Activated T-cell treated with anti-CD3 and anti-CD28 coated beads, Interleukin-2, amount 50 U/mL, for 48 hours (primary cell): ENCODE measurements around the gene FTCD.
A peak's percentile ranks its signal among the peaks of the same experiment; 100 is the strongest.
"Not testable (repeated sequence)": the region's sequence is repeated elsewhere in the genome, so short reads cannot be mapped to it uniquely, and the experiment has no call there.

Experiments used
- DNase-seq, 2 experiments: peaks; one replicate each; pipeline ENCODE4 v3.0.0-alpha.2; 2020

Gene FTCD

GRCh38 chr21:46151989-46152926 lies 3.1 kb downstream of the FTCD start:
- peak; percentile 8 to 10 for DNase-seq

GRCh38 chr21:46151261-46151988 lies 4.0 kb downstream of the FTCD start:
- DNase-seq = peak in 1 of 2 experiments; percentile 7

DNA sequence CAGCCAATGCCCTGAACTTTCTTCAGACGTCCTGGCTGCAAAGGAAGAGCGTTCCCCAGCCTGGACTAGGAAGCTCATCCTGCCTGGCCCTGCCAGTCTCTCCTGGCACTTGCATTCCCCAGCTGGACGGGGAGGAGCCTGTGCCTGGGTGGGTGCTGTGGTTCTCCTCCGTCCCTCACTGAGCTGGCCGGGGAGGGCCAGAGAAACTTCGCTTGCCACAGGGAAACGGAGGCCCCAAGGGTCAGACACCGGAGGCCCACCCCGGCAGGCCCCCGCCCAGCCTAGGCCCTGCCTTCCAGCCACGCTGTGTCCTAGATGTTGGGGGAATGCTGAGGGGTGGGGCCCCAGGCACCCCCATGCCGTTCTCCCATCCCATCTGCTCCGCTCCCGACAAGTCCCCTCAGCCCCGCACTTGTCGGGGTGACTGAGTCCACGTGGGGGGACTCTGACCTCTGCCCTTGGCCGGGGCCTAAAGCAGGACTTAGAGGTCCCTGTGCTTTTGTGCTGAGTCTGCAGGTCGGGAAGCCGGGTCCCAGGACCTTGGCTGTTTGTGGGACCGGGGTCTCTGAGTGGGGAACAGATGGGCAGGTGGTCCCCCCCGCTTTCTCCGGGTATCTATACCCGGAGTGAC lies 4.8 kb downstream of the FTCD start:
- DNase-seq = no peak

- no peak for DNase-seq
Measured at GRCh38 chr21:46150073-46150472, 5.3 kb downstream of the FTCD start.

- no peak for DNase-seq
Measured at GRCh38 chr21:46149205-46149901, 6.0 kb downstream of the FTCD start.

GRCh38 chr21:46148106-46148505 lies 7.3 kb downstream of the FTCD start:
- DNase-seq = no peak

- DNase-seq = peak; percentile 68 to 72
Measured at GRCh38 chr21:46147429-46147828, 8.0 kb downstream of the FTCD start.

- no peak for DNase-seq
Measured at GRCh38 chr21:46146856-46147255, 8.5 kb downstream of the FTCD start.

GRCh38 chr21:46145840-46146691 lies 9.3 kb downstream of the FTCD start:
- DNase-seq = no peak

DNA sequence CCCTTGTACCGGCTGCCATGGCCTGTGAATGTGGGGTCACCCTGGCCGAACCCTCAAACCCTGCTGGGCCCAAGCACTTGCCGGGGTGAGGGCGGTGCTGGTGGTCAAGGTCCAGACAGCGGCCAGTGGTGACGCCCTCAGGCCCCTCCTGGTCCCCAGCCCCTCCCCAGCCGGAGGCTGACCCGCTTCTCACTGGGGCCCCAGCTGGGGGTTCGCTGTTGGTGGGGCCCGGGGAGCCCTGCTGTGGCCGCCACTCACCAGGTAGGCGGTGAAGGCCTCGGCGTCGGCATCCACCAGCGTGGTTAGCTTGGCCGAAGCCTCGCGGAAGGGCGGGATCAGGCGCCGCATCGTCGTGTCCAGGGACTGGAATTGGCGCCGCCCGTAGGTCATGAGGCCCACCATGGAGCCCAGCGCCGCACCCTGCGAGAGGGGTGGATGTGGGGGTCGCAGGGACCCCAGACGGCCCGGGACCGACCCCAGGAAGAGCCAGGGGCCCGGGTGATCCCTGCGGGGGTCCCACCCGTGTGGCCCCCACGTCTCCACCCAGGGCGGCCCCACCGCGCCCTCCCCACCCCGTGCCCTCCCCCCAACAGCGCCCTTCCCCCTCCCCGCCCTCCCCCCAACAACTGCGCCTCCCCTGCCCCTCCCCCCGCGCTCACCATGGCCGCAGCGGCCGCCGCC lies 10.1 kb downstream of the FTCD start:
- DNase-seq = no peak

GRCh38 chr21:46144464-46145070 lies 10.8 kb downstream of the FTCD start:
- peak; percentile 36 for DNase-seq

DNA sequence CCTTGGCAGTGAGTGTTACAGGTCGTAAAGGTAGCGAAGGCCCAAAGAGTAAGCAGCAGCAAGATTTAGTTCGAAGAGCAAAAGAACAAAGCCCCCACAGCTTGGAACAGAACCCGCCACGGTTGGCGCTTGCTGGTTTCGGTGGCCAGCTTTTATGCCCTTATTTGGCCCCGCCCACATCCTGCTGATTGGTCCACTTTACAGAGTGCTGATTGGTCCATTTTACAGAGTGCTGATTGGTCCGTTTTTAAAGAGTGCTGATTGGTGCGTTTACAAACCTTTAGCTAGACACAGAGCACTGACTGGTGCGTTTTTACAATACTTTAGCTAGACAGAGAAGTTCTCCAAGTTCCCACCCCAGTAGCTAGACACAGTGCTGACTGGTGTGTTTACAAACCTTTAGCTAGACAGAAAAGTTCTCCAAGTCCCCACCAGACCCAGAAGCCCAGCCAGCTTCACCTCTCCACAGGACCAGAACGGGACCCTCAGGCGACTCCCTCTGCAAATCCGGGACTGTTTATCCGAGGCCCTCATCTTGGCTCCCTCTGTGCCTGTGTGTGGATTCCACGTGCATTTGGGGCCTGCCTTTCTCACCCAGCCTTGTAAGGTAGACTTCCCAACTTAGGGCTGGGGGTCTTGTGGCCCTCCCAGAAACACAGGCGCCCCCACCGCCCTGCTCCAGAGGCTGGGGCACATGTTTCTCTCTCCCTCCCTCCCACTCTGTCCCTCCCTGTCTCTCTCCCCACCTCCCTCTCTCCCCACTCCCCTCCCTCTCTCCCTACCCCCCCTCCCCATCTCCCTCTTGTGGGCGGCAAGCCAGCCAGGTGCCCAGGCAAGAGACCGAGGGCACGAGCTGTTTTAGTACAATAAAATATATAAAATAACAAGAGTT lies 12.6 kb downstream of the FTCD start:
- DNase-seq = peak; percentile 29 to 34

GRCh38 chr21:46141767-46142581 lies 13.4 kb downstream of the FTCD start:
- no peak for DNase-seq

DNA sequence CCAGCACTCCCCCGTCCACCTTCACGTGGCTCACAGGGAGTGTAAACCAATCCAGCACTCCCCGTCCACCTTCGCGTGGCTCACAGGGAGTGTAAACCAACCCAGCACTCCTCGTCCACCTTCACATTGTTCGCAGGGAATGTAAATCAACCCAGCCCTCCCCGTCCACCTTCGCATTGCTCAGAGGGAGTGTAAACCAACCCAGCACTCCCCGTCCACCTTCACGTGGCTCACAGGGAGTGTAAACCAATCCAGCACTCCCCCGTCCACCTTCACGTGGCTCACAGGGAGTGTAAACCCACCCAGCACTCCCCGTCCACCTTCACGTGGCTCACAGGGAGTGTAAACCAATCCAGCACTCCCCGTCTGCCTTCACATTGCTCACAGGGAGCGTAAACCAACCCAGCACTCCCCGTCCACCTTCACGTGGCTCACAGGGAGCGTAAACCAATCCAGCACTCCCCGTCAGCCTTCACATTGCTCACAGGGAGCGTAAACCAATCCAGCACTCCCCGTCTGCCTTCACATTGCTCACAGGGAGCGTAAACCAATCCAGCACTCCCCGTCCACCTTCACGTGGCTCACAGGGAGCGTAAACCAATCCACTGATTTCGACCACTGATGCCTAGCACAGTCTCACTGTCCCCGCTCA lies 14.9 kb downstream of the FTCD start:
- DNase-seq = not testable (repeated sequence)

DNA sequence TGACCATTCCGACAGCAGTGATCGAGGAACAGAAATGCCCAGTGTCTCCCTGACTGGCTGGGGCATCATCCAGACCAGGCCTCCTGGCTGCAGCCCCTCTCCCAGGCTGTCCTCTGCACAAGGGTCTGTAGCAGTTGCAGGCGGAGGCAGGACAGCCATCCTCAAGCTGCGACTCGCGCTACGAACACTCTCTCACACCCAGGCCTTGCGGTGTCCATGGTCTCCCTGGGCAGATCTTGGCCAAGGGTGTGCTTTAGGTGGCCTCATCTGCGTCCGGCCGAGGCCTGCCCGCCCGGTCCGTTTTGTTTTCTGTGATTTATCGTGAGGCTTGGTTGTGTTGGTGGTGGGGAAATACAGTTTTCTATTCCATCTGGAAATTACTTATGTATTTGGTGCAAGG lies 15.7 kb downstream of the FTCD start:
- DNase-seq = no peak

GRCh38 chr21:46138383-46138970 lies 16.9 kb downstream of the FTCD start:
- no peak for DNase-seq

- DNase-seq = no peak
Measured at GRCh38 chr21:46137908-46138307, 17.5 kb downstream of the FTCD start.
